Skeletal muscle satellite cell (primary cell): Measurements from ENCODE around the gene TNRC6A.
"Not testable (repeated sequence)": the region's sequence is repeated elsewhere in the genome, so short reads cannot be mapped to it uniquely, and the experiment has no call there.

Experiments used
- H3K27me3 ChIP-seq: 2 replicates; pipeline ENCODE4 v1.7.0; 2013; ENCODE audit warnings: low read length; ENCODE audit not compliant: control insufficient read depth, insufficient read depth
- H3K36me3 ChIP-seq: 2 replicates; pipeline ENCODE4 v1.7.0; 2013; ENCODE audit warnings: mild to moderate bottlenecking, control low read depth, low read length; ENCODE audit not compliant: insufficient read depth
- H3K4me1 ChIP-seq: 2 replicates; pipeline ENCODE4 v1.7.0; 2013; ENCODE audit warnings: low read length; ENCODE audit not compliant: control insufficient read depth, insufficient read depth
- H3K4me2 ChIP-seq: 2 replicates; pipeline ENCODE4 v1.7.0; 2013; ENCODE audit warnings: mild to moderate bottlenecking, low read length
- H3K4me3 ChIP-seq: 2 replicates; pipeline ENCODE4 v1.7.0; 2013; ENCODE audit warnings: low read length
- H3K9ac ChIP-seq: 2 replicates; pipeline ENCODE4 v1.7.0; 2013; ENCODE audit warnings: mild to moderate bottlenecking, low read depth, low read length, moderate library complexity
- H3K9me3 ChIP-seq: replicated peaks from 2 replicates; pipeline ENCODE4 v1.7.0; 2013; ENCODE audit warnings: mild to moderate bottlenecking, control low read depth, low read length

Gene TNRC6A

DNA sequence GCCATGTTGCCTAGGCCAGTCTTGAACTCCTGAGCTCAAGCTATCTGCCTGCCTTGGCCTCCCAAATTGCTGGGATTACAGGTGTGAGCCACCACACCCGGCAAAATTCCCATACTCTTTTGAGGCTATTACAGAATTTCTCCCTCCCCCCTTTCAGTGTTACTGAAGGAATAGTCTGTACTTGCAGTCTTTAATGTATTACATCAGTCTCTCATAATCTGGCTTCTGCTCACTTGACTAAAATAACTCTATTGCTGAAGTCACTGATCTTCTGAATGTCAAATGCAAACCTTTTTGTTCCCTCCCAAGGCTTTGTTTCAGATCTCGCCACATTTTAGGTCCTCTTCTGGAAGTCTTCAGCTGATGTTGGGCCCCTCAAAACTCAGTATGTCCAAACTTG, 51.8 kb downstream of the TNRC6A start:
- no peak overlapping the region for H3K4me2 ChIP-seq
- no peak overlapping the region for H3K9ac ChIP-seq
- no peaks in the 10 kb centered on the region for H3K9me3 ChIP-seq
- H3K4me1 ChIP-seq = peaks cover 5% of the 10 kb centered on the region
- H3K4me3 ChIP-seq = no peak overlapping the region
- no peaks in the 10 kb centered on the region for H3K27me3 ChIP-seq
- H3K36me3 ChIP-seq = peaks cover 68% of the 10 kb centered on the region

DNA sequence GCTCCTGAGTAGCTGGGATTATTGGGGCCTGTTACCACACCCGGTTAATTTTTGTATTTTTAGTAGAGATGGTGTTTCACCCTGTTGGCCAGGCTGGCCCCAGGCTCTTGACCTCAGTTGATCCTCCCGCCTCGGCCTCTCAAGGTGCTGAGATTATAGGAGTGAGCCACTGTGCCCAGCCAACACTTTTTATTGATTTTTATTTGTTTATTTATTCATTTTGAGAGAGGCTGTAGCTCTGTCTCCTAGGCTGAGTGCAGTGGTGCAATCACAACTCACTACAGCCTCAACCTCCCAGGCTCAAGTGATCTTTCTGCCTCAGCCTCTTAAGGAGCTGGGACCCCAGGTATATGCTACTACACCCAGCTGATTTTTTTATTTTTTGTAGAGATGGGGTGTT, 54.7 kb downstream of the TNRC6A start:
- Histone ChIP-seq H3K4me2 (no peak overlapping the region), H3K9ac (no peak overlapping the region), H3K36me3 (peaks cover 58% of the 10 kb centered on the region), H3K4me1 (no peaks in the 10 kb centered on the region), H3K9me3 (no peaks in the 10 kb centered on the region), H3K27me3 (no peaks in the 10 kb centered on the region), H3K4me3 (no peak overlapping the region)

DNA sequence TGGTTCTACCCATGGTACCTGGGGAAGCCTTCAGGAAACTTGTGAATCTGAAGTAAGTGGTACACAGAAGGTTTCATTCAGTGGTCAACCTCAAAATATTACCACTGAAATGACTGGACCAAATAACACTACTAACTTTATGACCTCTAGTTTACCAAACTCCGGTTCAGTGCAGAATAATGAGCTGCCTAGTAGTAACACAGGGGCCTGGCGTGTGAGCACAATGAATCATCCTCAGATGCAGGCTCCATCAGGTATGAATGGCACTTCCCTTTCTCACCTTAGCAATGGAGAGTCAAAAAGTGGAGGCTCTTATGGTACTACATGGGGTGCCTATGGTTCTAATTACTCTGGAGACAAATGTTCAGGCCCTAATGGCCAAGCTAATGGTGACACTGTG, 60.4 kb downstream of the TNRC6A start:
- no peak overlapping the region for H3K9ac ChIP-seq
- no peak overlapping the region for H3K4me2 ChIP-seq
- no peaks in the 10 kb centered on the region for H3K4me1 ChIP-seq
- no peak overlapping the region for H3K4me3 ChIP-seq
- H3K27me3 ChIP-seq = no peaks in the 10 kb centered on the region
- H3K36me3 ChIP-seq = peaks cover 62% of the 10 kb centered on the region
- no peaks in the 10 kb centered on the region for H3K9me3 ChIP-seq

DNA sequence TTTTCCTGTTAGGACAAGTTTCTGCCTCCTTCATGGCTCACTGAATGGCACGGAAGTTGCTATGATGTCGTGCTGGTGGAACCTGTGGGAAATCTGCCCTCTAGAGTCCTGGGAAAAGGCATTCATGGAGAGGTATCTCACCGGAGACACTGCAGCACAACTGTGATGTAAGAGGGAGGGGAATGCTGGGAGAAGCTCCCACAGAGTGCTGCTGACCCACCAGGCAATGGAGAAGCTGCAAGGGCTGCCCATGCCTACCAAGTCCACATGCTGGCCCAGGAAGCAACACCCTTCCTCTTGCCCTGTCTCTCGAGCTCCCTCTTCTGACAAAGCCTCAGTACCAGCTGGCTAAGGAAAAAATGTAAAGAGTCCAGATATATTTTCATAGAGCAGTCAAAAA, 71.1 kb downstream of the TNRC6A start:
- Histone ChIP-seq H3K4me1 (no peaks in the 10 kb centered on the region), H3K9ac (no peak overlapping the region), H3K27me3 (no peaks in the 10 kb centered on the region), H3K4me3 (no peak overlapping the region), H3K36me3 (peaks cover 85% of the 10 kb centered on the region), H3K4me2 (no peak overlapping the region), H3K9me3 (no peaks in the 10 kb centered on the region)

DNA sequence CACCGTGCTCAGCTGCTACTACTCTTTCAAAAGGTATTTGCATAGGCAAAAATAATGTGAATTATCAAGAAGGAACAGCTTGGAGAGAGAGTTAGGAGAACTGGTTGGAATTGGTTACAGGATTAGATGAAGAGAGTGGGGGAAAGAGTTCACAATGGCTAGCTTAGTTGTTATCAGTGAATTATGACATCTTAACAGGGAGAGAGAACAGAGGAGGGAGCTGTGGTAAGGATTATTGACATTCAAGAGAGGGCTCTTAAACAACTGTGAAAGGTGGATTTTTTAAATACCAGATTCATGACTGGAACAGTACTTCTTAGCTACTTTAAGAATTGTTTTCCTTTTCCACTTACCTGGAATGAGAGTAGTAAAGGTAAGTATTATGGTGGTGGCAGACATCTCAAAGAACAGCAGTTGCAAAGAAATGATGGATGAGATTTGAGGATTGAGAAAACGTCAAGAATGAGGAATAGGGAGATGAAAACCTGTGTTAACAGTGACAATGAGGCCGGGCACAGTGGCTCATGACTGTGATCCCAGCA, 72.4 kb downstream of the TNRC6A start:
- Histone ChIP-seq H3K27me3 (no peaks in the 10 kb centered on the region), H3K4me2 (no peak overlapping the region), H3K36me3 (peaks cover 86% of the 10 kb centered on the region), H3K4me1 (no peaks in the 10 kb centered on the region), H3K9ac (no peak overlapping the region), H3K4me3 (no peak overlapping the region), H3K9me3 (no peaks in the 10 kb centered on the region)

DNA sequence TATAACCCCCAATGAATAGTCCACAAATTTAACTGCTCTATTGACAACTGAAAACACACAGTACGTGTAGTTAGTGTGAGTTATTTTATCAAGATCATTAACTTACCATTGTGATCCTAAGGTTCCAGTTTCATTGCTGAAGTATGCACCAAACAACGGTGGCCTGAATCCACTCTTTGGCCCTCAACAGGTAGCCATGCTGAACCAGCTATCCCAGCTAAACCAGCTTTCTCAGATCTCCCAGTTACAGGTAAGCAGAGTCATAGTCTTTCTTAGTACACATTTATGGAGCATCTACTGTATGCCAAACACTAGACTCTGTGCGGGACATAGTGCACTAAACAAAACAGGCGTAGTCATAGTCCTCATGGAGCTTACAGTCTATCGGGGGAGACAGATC, 76.0 kb downstream of the TNRC6A start:
- no peak overlapping the region for H3K4me3 ChIP-seq
- H3K4me2 ChIP-seq = no peak overlapping the region
- no peak overlapping the region for H3K9ac ChIP-seq
- no peaks in the 10 kb centered on the region for H3K4me1 ChIP-seq
- peaks cover 88% of the 10 kb centered on the region for H3K36me3 ChIP-seq
- no peaks in the 10 kb centered on the region for H3K27me3 ChIP-seq
- H3K9me3 ChIP-seq = no peaks in the 10 kb centered on the region

DNA sequence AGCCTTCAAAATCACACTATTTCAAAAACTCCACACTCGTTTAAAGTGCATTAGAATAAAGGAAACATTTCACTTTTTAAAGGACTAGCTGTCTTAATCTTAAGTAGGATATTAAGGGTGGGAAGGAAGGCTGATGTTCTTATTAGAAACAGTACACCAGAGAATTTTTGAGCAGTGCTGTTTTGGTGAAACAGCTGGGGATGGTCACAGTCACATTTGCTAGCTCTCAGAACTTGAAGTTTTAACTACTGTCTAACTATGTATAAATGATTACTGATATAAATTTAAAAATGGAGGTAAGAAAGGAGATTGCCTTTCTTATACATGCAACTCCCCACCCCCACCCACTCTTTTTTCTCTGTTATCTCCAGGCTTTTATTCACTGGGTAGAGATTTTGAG, 77.8 kb downstream of the TNRC6A start:
- Histone ChIP-seq H3K9me3 (no peaks in the 10 kb centered on the region), H3K4me1 (no peaks in the 10 kb centered on the region)

DNA sequence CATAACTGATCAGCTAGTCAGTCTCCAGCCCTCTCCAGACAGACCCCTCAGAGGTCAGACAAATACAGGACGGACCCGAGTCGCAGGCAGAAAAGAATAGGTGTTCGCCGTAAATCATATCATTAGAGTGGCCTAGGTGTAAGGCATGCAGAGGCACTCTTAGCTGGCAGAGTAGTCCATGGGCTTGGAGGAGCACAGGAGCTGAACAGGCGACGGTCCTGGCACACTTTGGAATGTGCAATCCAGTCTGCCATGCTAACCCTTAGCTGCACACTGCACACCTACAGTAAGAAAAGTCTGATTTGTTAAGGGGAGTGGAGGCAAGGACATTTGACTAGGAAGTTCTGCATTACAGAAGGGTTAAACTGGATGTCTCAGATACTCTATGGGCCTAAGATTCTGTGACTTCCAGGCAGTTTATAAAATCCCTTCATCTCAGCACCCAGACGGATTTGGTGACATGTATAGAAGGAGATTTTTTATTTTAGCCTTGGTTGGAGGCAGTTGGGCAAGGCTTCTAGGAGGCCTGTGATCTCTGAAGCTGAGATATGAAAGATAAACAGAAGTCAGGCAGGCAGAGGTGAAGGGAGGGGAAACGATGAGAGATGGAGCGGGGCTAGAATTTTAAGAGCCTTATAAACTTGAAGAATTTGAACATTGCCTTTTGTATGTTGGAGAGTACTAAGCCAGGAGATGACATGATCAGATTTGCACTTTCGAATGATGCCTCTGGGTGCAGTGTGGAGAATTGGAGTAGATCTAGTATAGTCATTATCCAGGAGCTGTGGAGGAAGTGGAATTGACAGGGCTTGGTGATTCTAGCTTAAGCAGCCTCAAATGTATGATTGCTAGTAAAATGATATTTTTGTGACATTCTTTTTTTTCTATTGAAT, 81.7 kb downstream of the TNRC6A start:
- Histone ChIP-seq H3K4me1 (no peaks in the 10 kb centered on the region), H3K36me3 (peaks cover 85% of the 10 kb centered on the region), H3K9ac (no peak overlapping the region)

More for the DNA sequence above, 77.8 kb downstream of the TNRC6A start:
- Histone ChIP-seq H3K4me3 (no peak overlapping the region), H3K36me3 (peaks cover 89% of the 10 kb centered on the region), H3K27me3 (no peaks in the 10 kb centered on the region), H3K9ac (no peak overlapping the region), H3K4me2 (no peak overlapping the region)

DNA sequence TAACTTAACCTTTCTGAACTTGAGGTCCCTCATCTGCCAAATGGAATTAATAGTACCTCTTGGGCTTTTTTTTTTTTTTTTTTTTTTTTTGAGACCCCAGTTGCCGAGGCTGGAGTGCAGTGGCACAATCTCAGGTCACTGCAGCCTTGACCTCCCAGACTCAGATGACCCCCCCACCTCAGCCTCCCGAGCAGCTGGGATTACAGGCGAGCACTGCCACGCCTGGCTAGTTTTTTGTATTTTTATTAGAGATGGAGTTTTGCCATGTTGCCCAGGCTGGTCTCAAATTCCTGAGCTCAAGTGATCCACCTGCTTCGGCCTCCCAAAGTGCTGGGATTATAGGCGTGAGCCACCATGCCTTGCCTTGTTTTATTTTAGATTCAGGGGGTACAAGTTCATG, 83.4 kb downstream of the TNRC6A start:
- H3K9ac ChIP-seq = not testable (repeated sequence)

More for the DNA sequence above, 81.7 kb downstream of the TNRC6A start:
- H3K9me3 ChIP-seq = no peaks in the 10 kb centered on the region
- H3K27me3 ChIP-seq = no peaks in the 10 kb centered on the region
- no peak overlapping the region for H3K4me2 ChIP-seq
- H3K4me3 ChIP-seq = no peak overlapping the region

DNA sequence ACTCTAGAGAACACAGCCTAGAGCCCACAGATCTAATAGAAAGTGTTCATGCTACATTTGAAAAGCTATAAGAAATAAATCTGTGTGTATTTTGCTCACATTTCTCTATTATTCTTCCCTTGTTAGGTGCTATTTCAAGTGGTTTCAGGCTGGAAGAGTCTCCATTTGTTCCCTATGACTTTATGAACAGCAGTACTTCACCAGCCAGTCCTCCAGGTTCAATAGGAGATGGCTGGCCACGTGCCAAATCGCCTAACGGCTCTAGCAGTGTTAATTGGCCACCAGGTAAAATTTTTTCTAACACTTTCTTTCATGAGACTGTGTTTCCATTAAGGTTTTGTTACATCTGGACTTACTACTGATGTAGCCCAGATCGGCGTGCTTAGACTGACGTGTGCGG, 85.6 kb downstream of the TNRC6A start:
- Histone ChIP-seq H3K36me3 (peaks cover 79% of the 10 kb centered on the region), H3K9ac (no peak overlapping the region), H3K4me2 (no peak overlapping the region), H3K9me3 (no peaks in the 10 kb centered on the region), H3K4me1 (peaks cover 2% of the 10 kb centered on the region), H3K27me3 (no peaks in the 10 kb centered on the region), H3K4me3 (no peak overlapping the region)

More for the DNA sequence above, 83.4 kb downstream of the TNRC6A start:
- not testable (repeated sequence) for H3K27me3 ChIP-seq, H3K4me2 ChIP-seq, H3K9me3 ChIP-seq, H3K4me1 ChIP-seq, H3K4me3 ChIP-seq
- H3K36me3 ChIP-seq = peaks cover 79% of the 10 kb centered on the region

DNA sequence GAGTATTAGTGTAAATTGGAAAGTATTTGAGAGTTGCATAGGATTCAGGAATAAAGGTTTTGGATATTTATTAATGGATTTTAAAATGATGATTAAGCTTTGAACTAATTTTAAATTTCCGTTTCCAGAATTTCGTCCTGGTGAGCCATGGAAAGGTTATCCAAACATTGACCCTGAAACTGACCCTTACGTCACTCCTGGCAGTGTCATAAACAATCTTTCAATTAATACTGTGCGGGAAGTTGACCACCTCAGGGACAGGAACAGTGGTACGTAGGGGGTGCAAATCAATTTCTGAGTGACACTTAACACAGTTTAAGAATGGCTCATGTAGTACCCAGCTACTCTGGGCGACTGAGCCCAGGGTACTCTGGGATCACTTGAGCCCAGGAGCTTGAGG, 87.2 kb downstream of the TNRC6A start:
- Histone ChIP-seq H3K9ac (no peak overlapping the region), H3K4me1 (peaks cover 8% of the 10 kb centered on the region), H3K4me3 (no peak overlapping the region), H3K9me3 (no peaks in the 10 kb centered on the region), H3K4me2 (no peak overlapping the region), H3K36me3 (peaks cover 80% of the 10 kb centered on the region), H3K27me3 (no peaks in the 10 kb centered on the region)
